HG03571 (cell line): ENCODE measurements around the gene MGST2.

Experiments used
- ATAC-seq: cut with Tn5 transposase; IDR thresholded peaks from one replicate; pipeline ENCODE4 v1.9.1; 2021; ENCODE audit not compliant: unreplicated experiment

The MGST2 gene

GRCh38 chr4:139643042-139643895 is 22.4 kb upstream of the MGST2 start:
- no peak for ATAC-seq

GRCh38 chr4:139645458-139645857 is 20.2 kb upstream of the MGST2 start:
- ATAC-seq, result no peak

- ATAC-seq, result no peak
Observed at GRCh38 chr4:139647184-139647583, 18.4 kb upstream of the MGST2 start.

- ATAC-seq, result no peak
Observed at GRCh38 chr4:139647952-139648351, 17.7 kb upstream of the MGST2 start.

GRCh38 chr4:139651282-139652194 is 14.1 kb upstream of the MGST2 start:
- ATAC-seq, result no peak

- no peak for ATAC-seq
Observed at GRCh38 chr4:139654516-139654915, 11.1 kb upstream of the MGST2 start.

- no peak for ATAC-seq
Observed at GRCh38 chr4:139655116-139655515, 10.5 kb upstream of the MGST2 start.

- ATAC-seq, result peak; percentile 69
Observed at GRCh38 chr4:139656614-139657486, 8.8 kb upstream of the MGST2 start.

- ATAC-seq, result no peak
Observed at GRCh38 chr4:139658185-139658584, 7.4 kb upstream of the MGST2 start.

- no peak for ATAC-seq
Observed at GRCh38 chr4:139658586-139659382, 6.8 kb upstream of the MGST2 start.

GRCh38 chr4:139659735-139660424 is 5.7 kb upstream of the MGST2 start:
- ATAC-seq, result no peak

GRCh38 chr4:139660568-139661043 is 5.0 kb upstream of the MGST2 start:
- no peak for ATAC-seq

- ATAC-seq, result no peak
Observed at GRCh38 chr4:139663561-139664138, 2.0 kb upstream of the MGST2 start.

GRCh38 chr4:139664442-139664841 is 1.2 kb upstream of the MGST2 start:
- ATAC-seq, result no peak

GRCh38 chr4:139665079-139665689 is 435 bp upstream of the MGST2 start:
- no peak for ATAC-seq

- ATAC-seq, result no peak
Observed at GRCh38 chr4:139666735-139667281, 1.2 kb downstream of the MGST2 start.

GRCh38 chr4:139668036-139668435 is 2.4 kb downstream of the MGST2 start:
- no peak for ATAC-seq

- ATAC-seq, result no peak
Observed at GRCh38 chr4:139668658-139669201, 3.1 kb downstream of the MGST2 start.
